Tibial nerve (tissue), 4 donors: ENCODE results near the gene APOL6.

ENCODE experiments used
- EP300 ChIP-seq, 2 donors: sonication (generic); formaldehyde crosslinking; IDR thresholded peaks; one replicate each; pipeline ENCODE4 v1.6.1; 2017; ENCODE audit warnings: antibody characterized with exemption in 2 of 2, mild to moderate bottlenecking in 1 of 2
- POLR2A ChIP-seq, 2 donors: fragments of 450-650 bp; IDR thresholded peaks; one replicate each; pipeline ENCODE4 v1.6.1; 2017; ENCODE audit warnings: antibody characterized with exemption in 2 of 2, mild to moderate bottlenecking in 2 of 2, moderate library complexity in 2 of 2
- TF ChIP-seq, protein P1 (sequence below), 5 experiments: fragments of 200-600 bp in 3 of 5; fragments of 450-650 bp in 2 of 5; sonication (generic) in 3 of 5; IDR thresholded peaks; one replicate each; pipeline ENCODE4 v1.5.1; 2016 to 2019; ENCODE audit warnings: antibody characterized with exemption in 5 of 5, mild to moderate bottlenecking in 3 of 5, moderate library complexity in 2 of 5

DNA sequence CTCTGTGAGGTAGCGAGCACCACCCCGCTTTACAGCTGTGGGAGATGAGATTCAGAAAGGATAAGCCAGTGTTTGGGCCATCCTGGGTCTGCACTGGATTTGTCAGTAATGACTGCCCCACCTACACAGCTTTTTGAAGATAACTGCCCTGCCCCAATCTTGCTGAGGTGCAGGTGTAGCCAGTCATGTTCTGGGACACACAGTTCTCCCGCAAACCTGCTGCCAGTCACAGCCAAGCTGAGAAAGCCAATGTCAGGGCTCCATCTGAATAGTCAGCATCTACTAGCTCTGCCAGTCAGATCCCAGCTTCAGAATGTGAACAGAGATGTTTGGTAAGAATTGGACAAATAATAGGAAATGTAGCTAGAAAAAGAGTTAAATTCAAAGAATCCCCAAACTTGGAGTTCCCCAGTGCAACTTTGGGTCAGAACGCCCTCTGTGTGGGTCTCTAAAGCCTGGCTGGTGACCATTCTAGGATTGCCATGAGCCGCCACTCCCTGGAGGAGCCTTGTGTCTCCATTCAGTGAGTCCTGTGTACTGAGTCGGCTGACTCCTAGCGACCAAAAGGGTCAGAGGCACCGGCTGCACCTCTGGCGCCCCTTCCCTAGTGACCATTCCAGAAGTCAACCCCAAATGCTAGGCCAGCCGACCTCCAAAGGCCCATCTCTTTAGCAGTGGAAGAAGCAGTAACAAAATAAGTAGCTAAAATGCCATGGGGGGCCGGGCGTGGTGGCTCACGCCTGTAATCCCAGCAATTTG lies 28.7 kb upstream of the APOL6 start:
- TF ChIP-seq, protein P1, sequence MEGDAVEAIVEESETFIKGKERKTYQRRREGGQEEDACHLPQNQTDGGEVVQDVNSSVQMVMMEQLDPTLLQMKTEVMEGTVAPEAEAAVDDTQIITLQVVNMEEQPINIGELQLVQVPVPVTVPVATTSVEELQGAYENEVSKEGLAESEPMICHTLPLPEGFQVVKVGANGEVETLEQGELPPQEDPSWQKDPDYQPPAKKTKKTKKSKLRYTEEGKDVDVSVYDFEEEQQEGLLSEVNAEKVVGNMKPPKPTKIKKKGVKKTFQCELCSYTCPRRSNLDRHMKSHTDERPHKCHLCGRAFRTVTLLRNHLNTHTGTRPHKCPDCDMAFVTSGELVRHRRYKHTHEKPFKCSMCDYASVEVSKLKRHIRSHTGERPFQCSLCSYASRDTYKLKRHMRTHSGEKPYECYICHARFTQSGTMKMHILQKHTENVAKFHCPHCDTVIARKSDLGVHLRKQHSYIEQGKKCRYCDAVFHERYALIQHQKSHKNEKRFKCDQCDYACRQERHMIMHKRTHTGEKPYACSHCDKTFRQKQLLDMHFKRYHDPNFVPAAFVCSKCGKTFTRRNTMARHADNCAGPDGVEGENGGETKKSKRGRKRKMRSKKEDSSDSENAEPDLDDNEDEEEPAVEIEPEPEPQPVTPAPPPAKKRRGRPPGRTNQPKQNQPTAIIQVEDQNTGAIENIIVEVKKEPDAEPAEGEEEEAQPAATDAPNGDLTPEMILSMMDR (IDR thresholded peaks at IDR 0.05), result no peak
- TF ChIP-seq EP300 (IDR thresholded peaks at IDR 0.05) (no peak), POLR2A (IDR thresholded peaks at IDR 0.05) (no peak)
